ENCODE measurements around the gene CALCR.
"Not testable (repeated sequence)": the region's sequence is repeated elsewhere in the genome, so short reads cannot be mapped to it uniquely, and the experiment has no call there.

CALCR gene

GRCh38 chr7:93562936-93563335 lies 11.6 kb downstream of the CALCR start:
- in situ Hi-C loops (cut with MboI; ENCODE audit: low sequenced_read_pairs), result loop anchor here (25.0 kb wide), 1 partner anchor 326 kb away; the partner anchor contains the start of genes HEPACAM2 and VPS50

- in situ Hi-C loops (cut with MboI; ENCODE audit: low sequenced_read_pairs), result loop anchor here (25.0 kb wide), 1 partner anchor 325 kb away; the partner anchor contains the start of genes HEPACAM2 and VPS50
These were observed 12.4 kb downstream of the CALCR start for GRCh38 chr7:93562106-93562505.

DNA sequence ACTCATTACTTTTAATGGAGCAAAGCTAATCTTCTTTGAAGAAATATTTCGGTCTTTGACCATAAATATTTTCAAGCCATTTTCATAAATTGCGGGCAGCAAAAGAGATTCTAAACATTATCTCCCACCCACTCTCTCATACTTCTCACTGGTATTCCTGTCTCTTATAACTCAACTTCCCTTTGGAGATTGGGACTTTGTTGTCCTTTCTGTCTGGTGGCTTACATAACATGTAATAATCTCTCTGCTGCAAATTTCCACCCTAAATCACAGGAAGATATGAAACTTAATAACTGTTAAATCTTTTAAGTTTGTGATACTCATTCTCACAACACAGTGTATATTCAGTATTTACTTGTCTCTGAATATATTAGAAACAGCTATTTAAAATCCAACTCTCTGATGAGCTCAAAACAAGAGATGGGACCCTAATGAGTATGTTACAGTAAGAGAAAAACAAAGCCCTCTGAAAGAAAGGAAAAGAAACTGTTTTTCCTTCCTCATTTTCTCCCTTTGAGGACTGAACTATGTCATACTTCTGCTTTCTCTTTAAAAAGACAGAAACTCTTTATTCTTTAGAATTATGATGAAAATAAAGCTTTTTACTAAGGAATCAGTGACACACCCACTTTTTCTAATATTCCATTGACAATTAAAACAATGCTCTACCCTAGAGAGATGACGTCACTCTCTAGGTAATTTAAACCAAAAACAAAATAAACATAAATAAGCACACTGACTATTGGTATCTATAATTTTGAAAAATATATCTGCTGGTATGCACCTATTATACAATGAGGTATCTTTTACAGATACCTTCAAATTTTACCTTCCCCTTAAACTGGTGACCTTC lies 14.7 kb downstream of the CALCR start:
- in situ Hi-C loops (cut with MboI; ENCODE audit: low sequenced_read_pairs), result loop anchor here (25.0 kb wide), 1 partner anchor 323 kb away; the partner anchor contains the start of genes HEPACAM2 and VPS50

DNA sequence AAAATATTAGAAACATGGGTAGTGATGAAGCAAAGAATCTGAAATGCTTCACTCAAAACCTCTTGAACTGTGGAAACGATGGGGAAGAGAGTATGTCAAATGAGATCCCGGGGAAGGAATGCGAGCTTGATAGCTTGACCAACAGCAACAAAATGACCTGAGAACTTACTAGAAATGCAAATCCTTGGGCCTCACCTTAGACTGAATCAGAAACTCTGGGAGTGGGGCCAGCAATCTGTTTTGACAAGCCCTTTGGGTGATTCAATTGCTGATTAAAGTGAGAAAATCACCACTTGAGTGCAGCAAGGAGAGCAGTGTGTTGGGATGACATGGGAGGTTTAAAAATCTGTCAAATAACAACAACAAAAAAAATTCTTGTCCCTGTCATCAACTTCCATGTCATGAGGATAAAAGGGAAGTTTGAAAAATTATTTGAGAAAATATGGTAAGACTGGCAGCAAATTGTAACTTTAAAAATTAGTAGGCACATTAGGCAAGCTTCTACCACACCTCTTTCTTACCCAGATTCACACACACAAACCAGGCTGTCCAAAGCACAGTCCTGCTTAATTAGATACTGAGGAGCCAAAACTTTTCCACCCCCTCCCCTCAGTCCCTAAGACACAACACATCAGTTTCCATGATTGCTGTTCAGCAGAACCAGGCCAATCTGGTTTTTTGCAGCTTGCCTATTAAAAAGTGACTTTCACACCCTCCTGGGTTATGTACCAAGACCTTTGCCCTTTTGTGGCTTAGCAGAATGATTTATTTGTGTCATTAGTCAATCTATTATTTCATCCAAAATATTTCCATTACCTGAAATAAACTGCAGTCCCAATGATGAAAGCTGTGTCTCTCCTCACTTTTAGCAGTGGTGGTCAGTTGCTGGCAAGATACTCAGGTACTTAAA lies 15.6 kb downstream of the CALCR start:
- in situ Hi-C loops (cut with MboI; ENCODE audit: low sequenced_read_pairs), result loop anchor here (25.0 kb wide), 1 partner anchor 322 kb away; the partner anchor contains the start of genes HEPACAM2 and VPS50

GRCh38 chr7:93551931-93552330 lies 22.6 kb downstream of the CALCR start:
- in situ Hi-C loops (cut with MboI; ENCODE audit: low sequenced_read_pairs), result loop anchor here (25.0 kb wide), 1 partner anchor 315 kb away; the partner anchor contains the start of genes HEPACAM2 and VPS50

DNA sequence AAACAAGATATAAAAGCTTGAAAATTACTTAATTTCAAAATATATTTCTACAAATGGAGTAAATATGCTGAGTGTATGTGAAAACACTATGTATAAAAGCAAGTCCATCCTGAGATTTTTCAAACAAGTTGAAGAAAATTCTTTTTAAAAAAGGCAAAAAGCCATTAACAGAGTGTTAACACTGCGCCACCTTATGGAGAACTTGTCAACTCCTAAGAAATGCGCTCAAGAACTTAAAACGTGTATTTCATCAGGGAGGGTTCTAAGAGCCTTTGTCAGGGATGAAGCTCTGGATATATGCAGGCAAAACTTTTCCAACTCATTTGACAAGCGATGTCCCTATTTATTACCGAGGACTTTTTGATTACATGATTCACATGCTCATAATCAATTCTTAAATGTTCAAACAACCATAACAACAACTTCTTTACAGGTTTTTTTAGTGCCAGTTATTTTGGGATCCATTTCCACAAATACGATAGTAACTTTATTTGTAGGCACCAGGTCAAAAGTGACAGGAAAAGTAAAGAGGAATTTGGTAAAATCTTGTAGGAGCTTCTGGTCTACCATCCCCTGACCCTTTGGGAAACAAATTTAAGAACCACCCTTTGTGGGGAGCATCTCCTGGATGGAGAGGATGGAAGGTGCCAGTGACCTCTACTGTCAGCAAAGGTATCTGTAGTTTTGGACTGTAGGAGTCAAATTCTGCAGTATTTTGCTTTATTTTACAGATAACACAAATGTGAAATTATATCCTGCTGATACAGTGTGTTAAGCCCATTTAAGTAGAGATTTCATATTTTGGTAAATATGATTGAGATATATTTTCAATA lies 23.2 kb downstream of the CALCR start:
- in situ Hi-C loops (cut with MboI; ENCODE audit: low sequenced_read_pairs), result loop anchor here (25.0 kb wide), 1 partner anchor 314 kb away; the partner anchor contains the start of genes HEPACAM2 and VPS50

GRCh38 chr7:93547716-93548115 lies 26.8 kb downstream of the CALCR start:
- in situ Hi-C loops (cut with MboI; ENCODE audit: low sequenced_read_pairs), result no loop called here

DNA sequence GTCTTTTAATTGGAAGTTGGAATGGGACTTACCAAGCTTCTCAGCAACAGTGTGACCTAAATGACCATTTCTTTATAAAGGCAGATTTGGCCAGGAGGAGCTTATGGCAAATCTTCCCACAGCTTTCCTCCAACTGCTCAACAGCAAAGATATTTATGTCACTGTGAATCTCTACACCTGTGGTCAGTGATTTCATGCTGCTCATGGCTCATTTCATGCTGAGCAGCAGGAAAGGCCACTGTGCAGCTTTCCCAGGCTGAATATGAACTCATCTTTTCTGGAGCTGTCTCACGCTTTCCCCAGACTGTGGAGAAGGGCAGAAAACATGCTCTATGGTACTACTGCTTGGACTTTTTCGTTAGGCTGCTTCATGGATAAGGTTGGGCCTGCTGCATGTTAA lies 29.8 kb downstream of the CALCR start:
- in situ Hi-C loops (cut with MboI; ENCODE audit: low sequenced_read_pairs), result no loop called here

- in situ Hi-C loops (cut with MboI; ENCODE audit: low sequenced_read_pairs), result no loop called here
These were observed 36.5 kb downstream of the CALCR start for GRCh38 chr7:93538061-93538460.

- in situ Hi-C loops (cut with MboI; ENCODE audit: low sequenced_read_pairs), result no loop called here
These were observed 38.9 kb downstream of the CALCR start for GRCh38 chr7:93535616-93536015.

- in situ Hi-C loops (cut with MboI; ENCODE audit: low sequenced_read_pairs), result no loop called here
These were observed 43.8 kb downstream of the CALCR start for GRCh38 chr7:93530701-93531100.

DNA sequence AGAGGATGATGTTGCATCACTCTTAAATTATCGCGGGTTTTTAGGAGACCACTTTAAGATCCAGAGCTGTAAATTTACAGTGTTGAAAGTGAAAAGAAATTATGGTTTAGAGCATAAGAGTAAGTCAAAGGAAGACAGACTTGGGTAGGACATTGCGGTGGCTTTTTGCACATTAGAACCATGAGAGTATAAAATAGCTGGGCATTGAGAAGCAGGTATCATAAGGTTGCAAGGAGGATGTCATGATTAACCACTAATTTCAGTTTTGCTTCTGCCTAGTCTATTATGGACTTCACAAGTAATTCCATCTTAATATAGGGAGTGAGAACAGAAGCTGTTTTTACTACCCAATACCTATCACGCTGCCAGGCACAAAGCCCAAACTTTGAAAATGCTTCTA lies 57.7 kb downstream of the CALCR start:
- in situ Hi-C loops (cut with MboI; ENCODE audit: low sequenced_read_pairs), result no loop called here

DNA sequence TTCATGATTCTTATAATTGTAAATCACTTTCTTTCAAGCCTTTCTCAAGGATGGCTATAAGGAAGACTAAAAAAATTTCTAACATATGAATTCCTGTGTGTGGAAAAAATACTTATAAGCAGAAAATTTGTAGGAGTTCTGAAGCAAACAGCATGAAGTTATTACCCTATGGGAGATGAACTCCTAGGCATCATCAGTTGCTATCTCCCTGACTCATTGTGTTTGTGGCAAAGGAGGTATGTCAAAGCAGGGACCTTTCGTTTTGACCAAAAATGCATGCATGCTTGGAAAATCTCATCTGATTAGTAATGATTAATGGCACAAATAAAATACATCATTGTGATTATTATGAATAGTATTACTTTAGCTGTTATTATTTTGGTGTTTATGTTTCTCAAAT lies 59.4 kb downstream of the CALCR start:
- in situ Hi-C loops (cut with MboI; ENCODE audit: low sequenced_read_pairs), result no loop called here

DNA sequence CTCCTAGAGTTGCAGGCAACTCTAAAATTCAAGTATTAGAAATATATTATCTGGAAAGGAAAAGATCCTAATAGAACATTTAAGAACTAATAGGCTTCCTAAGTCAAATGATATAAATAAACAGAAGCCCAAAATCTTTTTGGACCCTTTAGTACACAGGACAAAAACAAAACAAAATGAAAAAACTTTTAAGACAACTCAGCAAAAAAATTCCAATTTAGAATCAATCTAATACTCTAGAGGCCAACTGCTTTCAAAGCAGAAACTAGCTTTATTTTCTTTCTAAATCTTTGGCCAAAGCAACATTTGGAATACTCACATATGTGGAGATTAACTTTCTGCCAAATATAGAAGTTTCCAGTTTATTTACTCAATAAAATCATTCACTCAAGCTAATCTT lies 65.2 kb downstream of the CALCR start:
- in situ Hi-C loops (cut with MboI; ENCODE audit: low sequenced_read_pairs), result no loop called here

DNA sequence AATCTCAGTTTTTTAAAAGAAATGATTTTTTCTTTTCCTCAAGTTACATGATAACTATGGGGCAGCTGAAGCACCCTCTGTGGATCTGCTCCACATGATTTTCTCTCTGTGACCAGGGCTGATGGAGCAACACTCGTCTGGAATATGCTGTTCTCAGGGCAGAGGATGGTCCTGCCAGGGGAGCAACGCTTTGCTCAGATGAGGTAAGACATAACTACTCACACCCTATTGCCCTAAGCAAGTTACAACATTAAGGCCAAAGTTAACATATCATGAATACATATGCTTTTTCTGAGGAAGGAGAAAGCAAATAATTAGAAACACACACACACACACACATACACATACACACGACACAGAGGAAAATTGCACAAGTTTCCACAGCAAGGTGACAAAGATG lies 71.4 kb downstream of the CALCR start:
- in situ Hi-C loops (cut with MboI; ENCODE audit: low sequenced_read_pairs), result no loop called here

DNA sequence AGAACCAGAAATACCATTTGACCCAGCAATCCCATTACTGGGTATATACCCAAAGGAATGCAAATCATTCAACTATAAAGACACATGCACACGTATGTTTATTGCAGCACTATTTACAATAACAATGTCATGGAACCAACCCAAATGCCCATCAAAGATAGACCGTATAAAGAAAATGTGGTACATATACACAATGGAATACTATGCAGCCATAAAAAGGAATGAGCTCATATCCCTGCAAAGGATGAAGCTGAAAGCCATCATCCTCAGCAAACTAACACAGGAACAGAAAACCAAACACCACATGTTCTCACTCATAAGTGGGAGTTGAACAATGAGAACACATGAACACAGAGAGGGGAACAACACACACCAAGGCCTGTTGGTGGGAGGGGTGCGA lies 82.7 kb downstream of the CALCR start:
- in situ Hi-C loops (cut with MboI; ENCODE audit: low sequenced_read_pairs), result not testable (repeated sequence)

GRCh38 chr7:93476491-93477344 lies 97.8 kb downstream of the CALCR start:
- in situ Hi-C loops (cut with MboI; ENCODE audit: low sequenced_read_pairs), result no loop called here

- in situ Hi-C loops (cut with MboI; ENCODE audit: low sequenced_read_pairs), result no loop called here
These were observed 98.7 kb downstream of the CALCR start for GRCh38 chr7:93475811-93476210.

- in situ Hi-C loops (cut with MboI; ENCODE audit: low sequenced_read_pairs), result no loop called here
These were observed 103.1 kb downstream of the CALCR start for GRCh38 chr7:93471456-93471855.

All from HL-60/S4 (cell line).